Calu3 (cell line): Measurements from ENCODE around the gene NFATC1. TPM values are rescaled to one million over a fixed set of nuclear protein-coding genes. Genes with fewer than 3 reads are reported as not detected.

ENCODE experiments used
- BruUV-seq: library from RNA; stranded (reverse); fragments of 400-500 nt; replicated peaks from 2 replicates; lab custom pipeline; 2021; lab: Mats Ljungman, UMichigan
- CTCF ChIA-PET: fragments of 300-600 bp; sonication (Branson Sonifier 250); formaldehyde crosslinking; loops from one replicate; lab custom pipeline; 2022; ENCODE audit warnings: antibody characterized with exemption; lab: Charles Lee
- DNase-seq: peaks from one replicate; pipeline ENCODE4 v3.0.0; 2022
- H3K27ac Mint-ChIP-seq: one replicate; pipeline ENCODE4 v1.8.0; 2022; ENCODE audit warnings: mixed read lengths; ENCODE audit not compliant: unreplicated experiment
- H3K27me3 Mint-ChIP-seq: one replicate; pipeline ENCODE4 v1.8.0; 2022; ENCODE audit warnings: mixed read lengths; ENCODE audit not compliant: unreplicated experiment
- H3K36me3 Mint-ChIP-seq: one replicate; pipeline ENCODE4 v1.8.0; 2022; ENCODE audit warnings: mild to moderate bottlenecking, moderate library complexity, mixed read lengths; ENCODE audit not compliant: insufficient read depth, unreplicated experiment
- H3K4me1 Mint-ChIP-seq: one replicate; pipeline ENCODE4 v1.8.0; 2022; ENCODE audit warnings: mild to moderate bottlenecking, low read depth, mixed read lengths; ENCODE audit not compliant: unreplicated experiment
- H3K4me3 Mint-ChIP-seq: one replicate; pipeline ENCODE4 v1.8.0; 2022; ENCODE audit warnings: mild to moderate bottlenecking, low read depth, moderate library complexity, mixed read lengths; ENCODE audit not compliant: unreplicated experiment
- H3K9me3 Mint-ChIP-seq: one replicate; pipeline ENCODE4 v1.8.0; 2022; ENCODE audit warnings: low read depth, mixed read lengths; ENCODE audit not compliant: unreplicated experiment
- CTCF ChIP-seq: fragments of 200-600 bp; IDR thresholded peaks from one replicate; pipeline ENCODE4 v1.8.0; 2022; ENCODE audit warnings: antibody characterized with exemption; ENCODE audit not compliant: unreplicated experiment
- intact Hi-C: fragments of 100-400 bp; cut with micrococcal nuclease; formaldehyde crosslinking; loops from one replicate; pipeline ENCODE4 v1.10.0; 2022; ENCODE audit not compliant: unreplicated experiment
- total RNA-seq: library from RNA; stranded (reverse); gene quantifications from 2 replicates; pipeline ENCODE4 v1.2.3, GENCODE V29; 2022

The NFATC1 gene
- total RNA-seq, 1 experiment from 2014 or later, result 5.9 TPM

- no peak for DNase-seq
- no peaks in the 10 kb centered on the region for H3K36me3 Mint-ChIP-seq
- peaks cover 12% of the 10 kb centered on the region for H3K9me3 Mint-ChIP-seq
- H3K27me3 Mint-ChIP-seq, result no peaks in the 10 kb centered on the region
- H3K4me3 Mint-ChIP-seq, result no peak overlapping the region
- no peak for TF ChIP-seq CTCF
- H3K27ac Mint-ChIP-seq, result peak overlapping the region; percentile 14
- no TSS peak for BruUV-seq
- intact Hi-C loops, result no loop called here
- H3K4me1 Mint-ChIP-seq, result no peaks in the 10 kb centered on the region
- CTCF ChIA-PET, result no interaction called here
Observed at GRCh38 chr18:79424880-79425568, 29.3 kb downstream of the NFATC1 start.

- no peaks in the 10 kb centered on the region for H3K27me3 Mint-ChIP-seq
- intact Hi-C loops, result no loop called here
- no peaks in the 10 kb centered on the region for H3K4me1 Mint-ChIP-seq
- H3K4me3 Mint-ChIP-seq, result no peak overlapping the region
- CTCF ChIA-PET, result no interaction called here
- TF ChIP-seq CTCF, result no peak
- no TSS peak for BruUV-seq
- H3K27ac Mint-ChIP-seq, result no peak overlapping the region
- H3K9me3 Mint-ChIP-seq, result peaks cover 9% of the 10 kb centered on the region
- no peak for DNase-seq
- no peaks in the 10 kb centered on the region for H3K36me3 Mint-ChIP-seq
Observed at GRCh38 chr18:79425569-79425886, 29.8 kb downstream of the NFATC1 start.

GRCh38 chr18:79426376-79427300 is 30.9 kb downstream of the NFATC1 start:
- no peaks in the 10 kb centered on the region for H3K36me3 Mint-ChIP-seq
- BruUV-seq, result no TSS peak
- CTCF ChIA-PET, result interaction anchor here (0.6 kb wide), 1 partner anchor 513 kb away, joined by 5 read pairs; no protein-coding TSS in a partner anchor
- intact Hi-C loops, result no loop called here
- no peak for TF ChIP-seq CTCF
- DNase-seq, result no peak
- H3K27ac Mint-ChIP-seq, result no peak overlapping the region
- H3K4me1 Mint-ChIP-seq, result no peaks in the 10 kb centered on the region
- H3K9me3 Mint-ChIP-seq, result peaks cover 9% of the 10 kb centered on the region
- no peak overlapping the region for H3K4me3 Mint-ChIP-seq
- no peaks in the 10 kb centered on the region for H3K27me3 Mint-ChIP-seq

- intact Hi-C loops, result no loop called here
- DNase-seq, result no peak
- CTCF ChIA-PET, result interaction anchor here (0.6 kb wide), 1 partner anchor 514 kb away, joined by 5 read pairs; no protein-coding TSS in a partner anchor
- no TSS peak for BruUV-seq
- no peaks in the 10 kb centered on the region for H3K4me1 Mint-ChIP-seq
- no peak overlapping the region for H3K4me3 Mint-ChIP-seq
- H3K27me3 Mint-ChIP-seq, result no peaks in the 10 kb centered on the region
- H3K27ac Mint-ChIP-seq, result no peak overlapping the region
- TF ChIP-seq CTCF, result no peak
- H3K9me3 Mint-ChIP-seq, result peaks cover 9% of the 10 kb centered on the region
- H3K36me3 Mint-ChIP-seq, result no peaks in the 10 kb centered on the region
Observed at GRCh38 chr18:79427368-79428225, 31.9 kb downstream of the NFATC1 start.
